Fibroblast of villous mesenchyme (primary cell): ENCODE data around the gene AIG1. TPM values are rescaled to one million over a fixed set of nuclear protein-coding genes. Genes with fewer than 3 reads are reported as not detected.

Experiments used
- DNase-seq: peaks from one replicate; pipeline ENCODE4 v3.0.0-alpha.2; 2010; ENCODE audit warnings: low read depth
- H3K4me3 ChIP-seq: 2 replicates; pipeline ENCODE4 v1.5.1; 2011; ENCODE audit warnings: low read depth, mild to moderate bottlenecking, low read length
- CTCF ChIP-seq: IDR thresholded peaks from 2 replicates; pipeline ENCODE4 v1.5.1; 2012; ENCODE audit warnings: low read depth, mild to moderate bottlenecking, low read length; ENCODE audit not compliant: insufficient read depth
- total RNA-seq: library from RNA; depleted of rRNA; stranded (reverse); fragments of >200 nt; gene quantifications from 2 replicates; pipeline ENCODE4 v1.2.3, GENCODE V29; 2012

AIG1 gene
- total RNA-seq, 1 donor, result 44.9 TPM

- H3K4me3 ChIP-seq, result no peak overlapping the region
- peak; percentile 74 for DNase-seq
- no peak for TF ChIP-seq CTCF
Observed at GRCh38 chr6:143283887-143284645, 223.4 kb downstream of the AIG1 start.

- H3K4me3 ChIP-seq, result no peak overlapping the region
- TF ChIP-seq CTCF, result no peak
- DNase-seq, result peak; percentile 27
Observed at GRCh38 chr6:143286251-143286795, 225.6 kb downstream of the AIG1 start.

GRCh38 chr6:143288923-143289322, 228.2 kb downstream of the AIG1 start:
- no peak for DNase-seq
- H3K4me3 ChIP-seq, result no peak overlapping the region
- TF ChIP-seq CTCF, result no peak

GRCh38 chr6:143290206-143290605, 229.5 kb downstream of the AIG1 start:
- no peak for TF ChIP-seq CTCF
- H3K4me3 ChIP-seq, result no peak overlapping the region
- DNase-seq, result no peak

GRCh38 chr6:143293523-143293922, 232.8 kb downstream of the AIG1 start:
- no peak overlapping the region for H3K4me3 ChIP-seq
- TF ChIP-seq CTCF, result no peak
- no peak for DNase-seq

- no peak for TF ChIP-seq CTCF
- no peak for DNase-seq
- H3K4me3 ChIP-seq, result no peak overlapping the region
Observed at GRCh38 chr6:143294265-143294860, 233.7 kb downstream of the AIG1 start.
